A549 (cell line): ENCODE data around the gene AQP6. TPM values are rescaled to one million over a fixed set of nuclear protein-coding genes. Genes with fewer than 3 reads are reported as not detected.

Source experiments
- ATAC-seq, 2 experiments: fragments of 200-7000 bp in 1 of 2; fragments of >200 bp in 1 of 2; cut with Nextera tagmentation in 1 of 2; cut with Tn5 transposase in 1 of 2; 3 replicates each; pipeline versions ENCODE4 v1.8.0 to v1.9.1; 2018 to 2020; ENCODE audit warnings: mild to moderate bottlenecking in 1 of 2, moderate library complexity in 1 of 2
- CTCF ChIA-PET: fragments of 300-600 bp; sonication (Branson Sonifier 250); formaldehyde crosslinking; extraction: SDS; loops from one replicate; lab custom pipeline; 2021; ENCODE audit warnings: antibody characterized with exemption, inconsistent platforms; lab: Yijun Ruan, JAX
- POLR2A ChIA-PET: fragments of 350-600 bp; formaldehyde crosslinking; extraction: SDS; loops from one replicate; lab custom pipeline; 2021; ENCODE audit warnings: antibody characterized with exemption, inconsistent platforms; lab: Yijun Ruan, JAX
- DNase-seq, 2 experiments: peaks; one replicate each; pipeline versions ENCODE4 v3.0.0 to v3.0.0-alpha.2; 2011 to 2016; ENCODE audit warnings: low read depth in 1 of 2, low spot score in 1 of 2
- FAIRE-seq: peaks from 2 replicates; lab custom pipeline; 2011; peaks lifted over from hg19 to GRCh38; lab: Jason Lieb, UNC
- H3K27ac ChIP-seq, 2 experiments: fragments of >200 bp; sonication (Bioruptor Twin); formaldehyde crosslinking; 3 replicates each; pipeline ENCODE4 v1.5.1; 2016 to 2017
- H3K4me1 ChIP-seq: fragments of >200 bp; sonication (Bioruptor Twin); formaldehyde crosslinking; 3 replicates; pipeline ENCODE4 v1.6.1; 2016
- H3K4me2 ChIP-seq: fragments of >200 bp; sonication (Bioruptor Twin); formaldehyde crosslinking; 3 replicates; pipeline ENCODE4 v1.6.1; 2016
- H3K4me3 ChIP-seq: fragments of >200 bp; sonication (Bioruptor Twin); formaldehyde crosslinking; 3 replicates; pipeline ENCODE4 v1.5.1; 2016
- H3K9me3 ChIP-seq: fragments of >200 bp; sonication (Bioruptor Twin); formaldehyde crosslinking; 3 replicates; pipeline ENCODE4 v1.6.1; 2016
- CHD4 ChIP-seq: fragments of 200-600 bp; sonication (generic); IDR thresholded peaks from 2 replicates; pipeline ENCODE4 v1.6.1; 2016; ENCODE audit warnings: antibody characterized with exemption, mild to moderate bottlenecking, borderline replicate concordance
- E2F6 ChIP-seq: IDR thresholded peaks from 2 replicates; pipeline ENCODE4 v1.6.1; 2012; ENCODE audit warnings: low read depth, borderline replicate concordance
- EHF ChIP-seq: fragments of 250-450 bp; sonication (Bioruptor Pico); IDR thresholded peaks from 2 replicates; pipeline ENCODE4 v1.5.0; 2020; ENCODE audit warnings: mild to moderate bottlenecking
- EHMT2 ChIP-seq: fragments of 200-600 bp; sonication (generic); IDR thresholded peaks from 2 replicates; pipeline ENCODE4 v1.6.1; 2016; ENCODE audit warnings: antibody characterized with exemption, low read depth, mild to moderate bottlenecking, moderate library complexity
- ELK1 ChIP-seq: fragments of 150-350 bp; IDR thresholded peaks from 2 replicates; pipeline ENCODE4 v1.6.1; 2014; ENCODE audit warnings: low read depth, mild to moderate bottlenecking, low read length
- ESRRA ChIP-seq: fragments of 150-350 bp; IDR thresholded peaks from 2 replicates; pipeline ENCODE4 v1.6.1; 2014; ENCODE audit warnings: mild to moderate bottlenecking, low read length, borderline replicate concordance
- HOXA7 ChIP-seq: fragments of 250-450 bp; sonication (Bioruptor Pico); IDR thresholded peaks from 2 replicates; pipeline ENCODE4 v1.5.0; 2020; ENCODE audit warnings: mild to moderate bottlenecking, moderate library complexity
- MAX ChIP-seq: IDR thresholded peaks from 2 replicates; pipeline ENCODE4 v1.6.1; 2012
- MYC ChIP-seq: IDR thresholded peaks from 2 replicates; pipeline ENCODE4 v1.6.1; 2012; ENCODE audit warnings: mild to moderate bottlenecking, inconsistent platforms, low read length, improper control_type of control experiment, borderline replicate concordance
- PBX3 ChIP-seq: IDR thresholded peaks from 2 replicates; pipeline ENCODE4 v1.6.1; 2012
- POLR2A ChIP-seq: IDR thresholded peaks from 2 replicates; pipeline ENCODE4 v1.6.1; 2012; ENCODE audit warnings: mild to moderate bottlenecking, low read length
- RAD21 ChIP-seq, 2 experiments: fragments of >200 bp in 1 of 2; sonication (Bioruptor Twin) in 1 of 2; formaldehyde crosslinking in 1 of 2; IDR thresholded peaks in 1 of 2; conservative IDR thresholded peaks in 1 of 2; 2 replicates in 1 of 2; 3 replicates in 1 of 2; pipeline ENCODE4 v1.6.1; 2012 to 2018; ENCODE audit warnings: inconsistent platforms in 1 of 2
- RARB ChIP-seq: fragments of 250-450 bp; sonication (Bioruptor Pico); IDR thresholded peaks from 2 replicates; pipeline ENCODE4 v1.8.0; 2021; ENCODE audit warnings: mild to moderate bottlenecking, moderate library complexity
- REST ChIP-seq: fragments of 200-600 bp; sonication (generic); IDR thresholded peaks from 2 replicates; pipeline ENCODE4 v1.6.1; 2016; ENCODE audit warnings: antibody characterized with exemption, mild to moderate bottlenecking, moderate library complexity
- SMC3 ChIP-seq: fragments of >200 bp; sonication (Bioruptor Twin); formaldehyde crosslinking; IDR thresholded peaks from 3 replicates; pipeline ENCODE4 v1.6.1; 2018; ENCODE audit warnings: inconsistent platforms
- SREBF2 ChIP-seq: fragments of 450-650 bp; IDR thresholded peaks from 2 replicates; pipeline ENCODE4 v1.6.1; 2014; ENCODE audit warnings: mild to moderate bottlenecking, moderate library complexity
- TFCP2L1 ChIP-seq: fragments of 250-450 bp; sonication (Bioruptor Pico); IDR thresholded peaks from 2 replicates; pipeline ENCODE4 v1.5.0; 2021; ENCODE audit warnings: mild to moderate bottlenecking
- ZC3H11A ChIP-seq: fragments of 450-650 bp; IDR thresholded peaks from 2 replicates; pipeline ENCODE4 v1.6.1; 2014; ENCODE audit warnings: antibody characterized with exemption, mild to moderate bottlenecking
- ZFP36 ChIP-seq: fragments of 450-650 bp; IDR thresholded peaks from 2 replicates; pipeline ENCODE4 v1.6.1; 2014; ENCODE audit warnings: borderline replicate concordance; ENCODE audit not compliant: partially characterized antibody
- ZSCAN20 ChIP-seq: fragments of 250-450 bp; sonication (Bioruptor Pico); IDR thresholded peaks from 2 replicates; pipeline ENCODE4 v1.8.0; 2022; ENCODE audit warnings: mild to moderate bottlenecking, moderate library complexity
- WGBS: methylation state at CpG from one replicate; pipeline ENCODE4 v1.1.6; 2017; ENCODE audit errors: missing lambda C conversion rate; 5-methylcytosine and 5-hydroxymethylcytosine counted together
- polyA plus RNA-seq, 4 experiments: library from polyadenylated mRNA; depleted of rRNA in 3 of 4; stranded (reverse); fragments of >200 nt; fragmentation: RNase III in 1 of 4; extraction: RNeasy Plus Mini Kit Qiagen cat#74134 plus additional on column Dnase treatment in 1 of 4; gene quantifications; 2 replicates in 3 of 4; 3 replicates in 1 of 4; pipeline ENCODE4 v1.2.3, GENCODE V29; 2011 to 2017

AQP6 gene
- polyA plus RNA-seq, 2 of the 4 experiments (the other 2 are of a cell fraction) = 0.05 TPM; not detected in 1

GRCh38 chr12:49969027-49969426, 3.7 kb upstream of the AQP6 start:
- CTCF ChIA-PET = interaction anchor here (1.0 to 29.8 kb wide), 16 partner anchors 13 to 346 kb away, joined by 3 to 708 read pairs (median 47); partner anchors contain the start of genes AQP2, ASIC1 and SMARCD1
- POLR2A ChIA-PET = no interaction called here
- no peak overlapping the region for H3K4me2 ChIP-seq
- no peak overlapping the region for H3K4me3 ChIP-seq
- H3K9me3 ChIP-seq = no peaks in the 10 kb centered on the region
- no peak overlapping the region for H3K27ac ChIP-seq
- WGBS = 63% methylated on average over 4 of the region's 5 CpGs
- peaks cover 4% of the 10 kb centered on the region; the same call in 1 of the 3 replicates for H3K4me1 ChIP-seq
- TF ChIP-seq ESRRA = no peak
- no peak for TF ChIP-seq EHMT2
- TF ChIP-seq REST = no peak
- no peak for TF ChIP-seq ZSCAN20 (CRISPR knock-in tag)
- no peak for TF ChIP-seq TFCP2L1 (CRISPR knock-in tag)
- TF ChIP-seq EHF (CRISPR knock-in tag) = no peak
- TF ChIP-seq ZC3H11A = no peak
- no peak for TF ChIP-seq ZFP36
- no peak for TF ChIP-seq RARB (CRISPR knock-in tag)
- TF ChIP-seq HOXA7 = no peak
- TF ChIP-seq CHD4 = no peak
- TF ChIP-seq ELK1 = no peak
- TF ChIP-seq SREBF2 = no peak
- TF ChIP-seq MAX = no peak
- no peak for TF ChIP-seq E2F6
- TF ChIP-seq PBX3 = no peak
- TF ChIP-seq MYC = no peak
- no peak for TF ChIP-seq POLR2A
- no peak for TF ChIP-seq RAD21 (conservative IDR thresholded peaks at IDR 0.05 in 1 of 2, IDR thresholded peaks at IDR 0.05 in 1 of 2)
- no peak for TF ChIP-seq SMC3
- ATAC-seq = no peak
- no peak for DNase-seq
- no peak for FAIRE-seq
